ENCODE measurements around the gene ATP8B3. TPM values are rescaled to one million over a fixed set of nuclear protein-coding genes. Genes with fewer than 3 reads are reported as not detected.

The ATP8B3 gene
- total and polyA plus RNA-seq, 2 experiments from 2014 or later, result 2.1 to 6.0 TPM

DNA sequence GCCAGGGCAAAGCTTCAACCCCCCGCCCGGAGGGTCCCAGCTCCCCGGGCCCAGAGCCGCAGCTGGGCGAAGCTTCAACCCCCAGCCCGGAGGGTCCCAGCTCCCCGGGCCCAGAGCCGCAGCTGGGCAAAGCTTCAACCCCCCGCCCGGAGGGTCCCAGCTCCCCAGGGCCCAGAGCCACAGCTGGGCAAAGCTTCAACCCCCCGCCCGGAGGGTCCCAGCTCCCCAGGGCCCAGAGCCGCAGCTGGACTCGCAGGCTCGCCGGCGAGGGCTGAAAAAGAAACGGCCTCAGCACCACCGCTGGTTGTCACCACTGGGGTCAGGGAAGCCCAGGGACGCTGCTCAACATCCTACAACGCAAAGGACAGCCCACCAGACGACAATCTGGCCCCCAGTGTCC is 31.0 kb upstream of the ATP8B3 start (continued):
- TF ChIP-seq NANOG (IDR thresholded peaks at IDR 0.05; ENCODE audit: borderline replicate concordance) (no peak), JUNB (IDR thresholded peaks at IDR 0.05; ENCODE audit: unreplicated experiment) (no peak), STAT1 (IDR thresholded peaks at IDR 0.05; ENCODE audit: unreplicated experiment) (no peak), REST (IDR thresholded peaks at IDR 0.05; ENCODE audit: unreplicated experiment) (no peak), ZNF114 (CRISPR knock-in tag; IDR thresholded peaks at IDR 0.05) (no peak), POLR2AphosphoS5 (IDR thresholded peaks at IDR 0.05; ENCODE audit: low read depth) (no peak), EZH2 (IDR thresholded peaks at IDR 0.05; ENCODE audit: low read depth, unreplicated experiment) (no peak), ZNF331 (CRISPR knock-in tag; IDR thresholded peaks at IDR 0.05; ENCODE audit: low read depth) (no peak), EZH2phosphoT487 (IDR thresholded peaks at IDR 0.05; ENCODE audit: unreplicated experiment) (no peak)
- TF ChIP-seq, protein P1, sequence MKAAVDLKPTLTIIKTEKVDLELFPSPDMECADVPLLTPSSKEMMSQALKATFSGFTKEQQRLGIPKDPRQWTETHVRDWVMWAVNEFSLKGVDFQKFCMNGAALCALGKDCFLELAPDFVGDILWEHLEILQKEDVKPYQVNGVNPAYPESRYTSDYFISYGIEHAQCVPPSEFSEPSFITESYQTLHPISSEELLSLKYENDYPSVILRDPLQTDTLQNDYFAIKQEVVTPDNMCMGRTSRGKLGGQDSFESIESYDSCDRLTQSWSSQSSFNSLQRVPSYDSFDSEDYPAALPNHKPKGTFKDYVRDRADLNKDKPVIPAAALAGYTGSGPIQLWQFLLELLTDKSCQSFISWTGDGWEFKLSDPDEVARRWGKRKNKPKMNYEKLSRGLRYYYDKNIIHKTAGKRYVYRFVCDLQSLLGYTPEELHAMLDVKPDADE (IDR thresholded peaks at IDR 0.05), result no peak

GRCh38 chr19:1841209-1841924 is 29.3 kb upstream of the ATP8B3 start:
- no peak for ATAC-seq

More at GRCh38 chr19:1841209-1841924, 29.3 kb upstream of the ATP8B3 start:
- Mint-ChIP-seq H3K27me3 (ENCODE audit: insufficient read depth, low read depth, poor library complexity) (peaks cover 13% of the 10 kb centered on the region), H3K4me1 (peaks cover 15% of the 10 kb centered on the region), H3K9me3 (no peaks in the 10 kb centered on the region), H3K4me3 (no peak overlapping the region; the same call in 2 of the 3 replicates), H3K27ac (peak overlapping the region; percentile 28; the same call in 1 of the 2 replicates), H3K36me3 (ENCODE audit: low read depth) (no peaks in the 10 kb centered on the region; the same call in 2 of the 3 replicates)
- Histone ChIP-seq H3K4me1 (ENCODE audit: insufficient read depth) (no peaks in the 10 kb centered on the region; the same call in 1 of the 2 replicates), H3K36me3 (ENCODE audit: insufficient read depth) (no peaks in the 10 kb centered on the region), H3K4me3 (no peak overlapping the region), H4K20me1 (replicated peaks; ENCODE audit: insufficient read depth) (peaks cover 23% of the 10 kb centered on the region), H3K4me2 (no peak overlapping the region), H2AFZ (no peak overlapping the region), H3K27ac (ENCODE audit: low read depth) (no peak overlapping the region), H3K9me2 (ENCODE audit: insufficient read depth) (no peaks in the 10 kb centered on the region), H3F3A (replicated peaks; ENCODE audit: low read depth) (peaks cover 10% of the 10 kb centered on the region), H3K27me3 (ENCODE audit: insufficient read depth) (no peaks in the 10 kb centered on the region), H3K79me2 (replicated peaks; ENCODE audit: insufficient read depth) (peaks cover 96% of the 10 kb centered on the region)
- DNase-seq (ENCODE audit: low spot score), result no peak
- TF ChIP-seq POLR2AphosphoS5 (IDR thresholded peaks at IDR 0.05; ENCODE audit: low read depth) (no peak), JUNB (IDR thresholded peaks at IDR 0.05; ENCODE audit: unreplicated experiment) (no peak), ZNF331 (CRISPR knock-in tag; IDR thresholded peaks at IDR 0.05; ENCODE audit: low read depth) (no peak), ZNF462 (CRISPR knock-in tag; IDR thresholded peaks at IDR 0.05) (no peak)
- TF ChIP-seq, protein P1 (IDR thresholded peaks at IDR 0.05), result no peak

Measured in GM23338 (cell line).